ENCODE measurements around the gene IDI2. TPM values are rescaled to one million over a fixed set of nuclear protein-coding genes. Genes with fewer than 3 reads are reported as not detected.

The IDI2 gene
- total RNA-seq, 1 donor = not detected

GRCh38 chr10:974038-974784, 51.4 kb downstream of the IDI2 start:
- Histone ChIP-seq H3K79me2 (ENCODE audit: insufficient read depth, low read length) (no peaks in the 10 kb centered on the region), H3K4me3 (ENCODE audit: insufficient read depth, low read length) (no peak overlapping the region), H3K9me3 (ENCODE audit: low read depth, low read length) (peaks cover 3% of the 10 kb centered on the region), H3K4me1 (ENCODE audit: insufficient read depth, low read length) (peaks cover 13% of the 10 kb centered on the region), H3K27ac (ENCODE audit: low read depth, low read length) (no peak overlapping the region), H3K4me2 (ENCODE audit: insufficient read depth, low read length) (no peak overlapping the region), H2AFZ (ENCODE audit: low read length) (no peak overlapping the region), H3K27me3 (ENCODE audit: insufficient read depth, low read length) (no peaks in the 10 kb centered on the region), H3K36me3 (ENCODE audit: insufficient read depth, low read length) (no peaks in the 10 kb centered on the region), H4K20me1 (ENCODE audit: insufficient read depth, low read length) (no peaks in the 10 kb centered on the region)
- DNase-seq (ENCODE audit: insufficient read length, low spot score, missing footprints) = peak; percentile 46
- TF ChIP-seq, protein P1, sequence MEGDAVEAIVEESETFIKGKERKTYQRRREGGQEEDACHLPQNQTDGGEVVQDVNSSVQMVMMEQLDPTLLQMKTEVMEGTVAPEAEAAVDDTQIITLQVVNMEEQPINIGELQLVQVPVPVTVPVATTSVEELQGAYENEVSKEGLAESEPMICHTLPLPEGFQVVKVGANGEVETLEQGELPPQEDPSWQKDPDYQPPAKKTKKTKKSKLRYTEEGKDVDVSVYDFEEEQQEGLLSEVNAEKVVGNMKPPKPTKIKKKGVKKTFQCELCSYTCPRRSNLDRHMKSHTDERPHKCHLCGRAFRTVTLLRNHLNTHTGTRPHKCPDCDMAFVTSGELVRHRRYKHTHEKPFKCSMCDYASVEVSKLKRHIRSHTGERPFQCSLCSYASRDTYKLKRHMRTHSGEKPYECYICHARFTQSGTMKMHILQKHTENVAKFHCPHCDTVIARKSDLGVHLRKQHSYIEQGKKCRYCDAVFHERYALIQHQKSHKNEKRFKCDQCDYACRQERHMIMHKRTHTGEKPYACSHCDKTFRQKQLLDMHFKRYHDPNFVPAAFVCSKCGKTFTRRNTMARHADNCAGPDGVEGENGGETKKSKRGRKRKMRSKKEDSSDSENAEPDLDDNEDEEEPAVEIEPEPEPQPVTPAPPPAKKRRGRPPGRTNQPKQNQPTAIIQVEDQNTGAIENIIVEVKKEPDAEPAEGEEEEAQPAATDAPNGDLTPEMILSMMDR (IDR thresholded peaks at IDR 0.05; ENCODE audit: extremely low read depth, low read depth, low read length) = no peak

DNA sequence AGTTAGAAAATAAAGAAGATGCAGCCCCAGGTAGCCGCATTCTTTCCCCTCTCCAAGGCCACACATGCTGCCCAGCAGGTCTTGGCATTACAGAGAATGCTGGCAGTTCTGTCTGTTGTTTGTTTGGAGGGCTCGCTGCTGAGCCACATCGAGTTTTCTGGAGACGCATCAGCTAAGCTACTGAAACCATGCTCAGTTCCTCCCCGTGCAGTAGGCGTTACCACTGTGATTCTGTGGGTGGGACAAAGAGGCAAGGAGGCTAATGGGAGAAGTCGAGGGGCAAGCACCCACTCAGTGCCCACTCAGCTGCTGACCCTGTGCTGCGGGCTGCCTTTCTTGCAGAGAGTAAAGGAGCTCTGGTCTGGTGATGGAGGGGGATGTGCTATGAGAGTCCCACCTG, 52.9 kb downstream of the IDI2 start:
- H3K27ac ChIP-seq (ENCODE audit: low read depth, low read length) = no peak overlapping the region
- no peaks in the 10 kb centered on the region for H3K36me3 ChIP-seq (ENCODE audit: insufficient read depth, low read length)
- H3K4me3 ChIP-seq (ENCODE audit: insufficient read depth, low read length) = no peak overlapping the region
- H3K27me3 ChIP-seq (ENCODE audit: insufficient read depth, low read length) = no peaks in the 10 kb centered on the region
- H2AFZ ChIP-seq (ENCODE audit: low read length) = no peak overlapping the region
- no peaks in the 10 kb centered on the region for H4K20me1 ChIP-seq (ENCODE audit: insufficient read depth, low read length)
- H3K4me1 ChIP-seq (ENCODE audit: insufficient read depth, low read length) = peaks cover 13% of the 10 kb centered on the region
- DNase-seq (ENCODE audit: insufficient read length, low spot score, missing footprints) = peak; percentile 18
- no peaks in the 10 kb centered on the region for H3K9me3 ChIP-seq (ENCODE audit: low read depth, low read length)
- no peaks in the 10 kb centered on the region for H3K79me2 ChIP-seq (ENCODE audit: insufficient read depth, low read length)
- TF ChIP-seq, protein P1 (IDR thresholded peaks at IDR 0.05; ENCODE audit: extremely low read depth, low read depth, low read length) = no peak
- H3K4me2 ChIP-seq (ENCODE audit: insufficient read depth, low read length) = no peak overlapping the region

- H3K79me2 ChIP-seq (ENCODE audit: insufficient read depth, low read length) = no peaks in the 10 kb centered on the region
- no peak overlapping the region for H3K4me2 ChIP-seq (ENCODE audit: insufficient read depth, low read length)
- no peak overlapping the region for H3K27ac ChIP-seq (ENCODE audit: low read depth, low read length)
- H3K27me3 ChIP-seq (ENCODE audit: insufficient read depth, low read length) = no peaks in the 10 kb centered on the region
- H3K36me3 ChIP-seq (ENCODE audit: insufficient read depth, low read length) = no peaks in the 10 kb centered on the region
- no peaks in the 10 kb centered on the region for H4K20me1 ChIP-seq (ENCODE audit: insufficient read depth, low read length)
- TF ChIP-seq, protein P1 (IDR thresholded peaks at IDR 0.05; ENCODE audit: extremely low read depth, low read depth, low read length) = no peak
- no peak overlapping the region for H2AFZ ChIP-seq (ENCODE audit: low read length)
- H3K4me3 ChIP-seq (ENCODE audit: insufficient read depth, low read length) = no peak overlapping the region
- peaks cover 13% of the 10 kb centered on the region for H3K4me1 ChIP-seq (ENCODE audit: insufficient read depth, low read length)
- H3K9me3 ChIP-seq (ENCODE audit: low read depth, low read length) = no peaks in the 10 kb centered on the region
- DNase-seq (ENCODE audit: insufficient read length, low spot score, missing footprints) = no peak
Measured at GRCh38 chr10:971613-972012, 54.0 kb downstream of the IDI2 start.

- Histone ChIP-seq H3K9me3 (ENCODE audit: low read depth, low read length) (no peaks in the 10 kb centered on the region), H2AFZ (ENCODE audit: low read length) (no peak overlapping the region), H4K20me1 (ENCODE audit: insufficient read depth, low read length) (no peaks in the 10 kb centered on the region), H3K27ac (ENCODE audit: low read depth, low read length) (no peak overlapping the region), H3K4me3 (ENCODE audit: insufficient read depth, low read length) (no peak overlapping the region), H3K79me2 (ENCODE audit: insufficient read depth, low read length) (no peaks in the 10 kb centered on the region), H3K27me3 (ENCODE audit: insufficient read depth, low read length) (no peaks in the 10 kb centered on the region), H3K4me2 (ENCODE audit: insufficient read depth, low read length) (peak overlapping the region; percentile 50), H3K36me3 (ENCODE audit: insufficient read depth, low read length) (no peaks in the 10 kb centered on the region), H3K4me1 (ENCODE audit: insufficient read depth, low read length) (peaks cover 13% of the 10 kb centered on the region)
- DNase-seq (ENCODE audit: insufficient read length, low spot score, missing footprints) = peak; percentile 34
- TF ChIP-seq, protein P1 (IDR thresholded peaks at IDR 0.05; ENCODE audit: extremely low read depth, low read depth, low read length) = no peak
Measured at GRCh38 chr10:971150-971542, 54.5 kb downstream of the IDI2 start.
